ENCODE measurements around the gene TSPAN4. TPM values are rescaled to one million over a fixed set of nuclear protein-coding genes. Genes with fewer than 3 reads are reported as not detected.

Gene TSPAN4
- total and polyA plus RNA-seq, 10 of the 15 experiments (the other 5 are each of a cell fraction or from before 2014, with no cell fraction given), result 0.37 to 14.0 (median 8.5) TPM; not detected in 1

DNA sequence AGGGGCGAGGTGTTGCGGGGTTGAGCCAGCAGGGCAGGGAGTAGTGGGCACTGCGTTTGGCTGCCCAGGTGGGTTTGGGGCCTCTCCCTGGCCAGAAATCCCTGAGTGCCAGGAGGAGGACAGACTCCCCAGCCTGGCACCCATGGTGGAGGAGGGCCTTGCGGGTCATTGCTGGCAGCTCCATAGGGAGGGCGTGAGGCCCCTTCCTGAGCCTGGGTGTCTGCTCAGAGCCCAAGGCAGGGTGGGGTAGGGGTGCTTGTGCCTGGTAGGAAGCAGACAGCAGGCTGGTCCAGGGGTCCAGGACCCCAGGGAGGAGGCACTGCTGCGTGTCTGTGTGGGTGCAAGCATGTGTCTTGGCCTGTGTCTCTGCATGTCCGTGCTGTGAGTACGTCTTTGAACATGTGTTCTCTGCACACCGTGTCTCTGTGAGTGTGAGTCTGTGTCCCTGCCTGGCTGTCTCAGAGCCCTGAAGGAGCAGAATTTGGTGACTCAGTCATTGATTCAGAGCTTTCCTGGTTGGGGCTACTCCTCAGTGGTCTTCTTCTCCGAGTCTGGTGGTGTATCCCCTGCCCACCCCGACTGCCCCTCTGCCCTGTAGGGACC, 3.9 kb downstream of the TSPAN4 start:
- Histone ChIP-seq H3K4me1 (ENCODE audit: control insufficient read depth, insufficient read depth, low read length) (peaks cover 8% of the 10 kb centered on the region), H3K9ac (ENCODE audit: control insufficient read depth, insufficient read depth, low read length) (no peak overlapping the region), H2AFZ (ENCODE audit: control insufficient read depth, low read depth, low read length) (no peak overlapping the region), H4K20me1 (ENCODE audit: control insufficient read depth, insufficient read depth) (no peaks in the 10 kb centered on the region), H3K36me3 (ENCODE audit: control insufficient read depth in 2 of 2, insufficient read depth in 2 of 2, low read length in 1 of 2) (no peaks in the 10 kb centered on the region), H3K27ac (ENCODE audit: control insufficient read depth, insufficient read depth) (no peak overlapping the region), H3K9me3 (replicated peaks; ENCODE audit: control insufficient read depth, insufficient read depth, low read length) (no peaks in the 10 kb centered on the region), H3K4me3 (no peak overlapping the region), H3K79me2 (ENCODE audit: control insufficient read depth, insufficient read depth, low read length) (peaks cover 8% of the 10 kb centered on the region), H3K27me3 (replicated peaks in 1 of 2; ENCODE audit: control insufficient read depth in 2 of 2, insufficient read depth in 2 of 2, low read length in 1 of 2) (no peaks in the 10 kb centered on the region; a peak in 1 of 4 replicates), H3K4me2 (ENCODE audit: control insufficient read depth, insufficient read depth) (no peak overlapping the region)
- in situ Hi-C loops (cut with MboI) (loop anchor here (10.0 kb wide), 2 partner anchors 208 to 1008 kb away; partner anchors contain the start of gene LSP1), intact Hi-C loops (cut with micrococcal nuclease; ENCODE audit: unreplicated experiment) (no loop called here)
- BruUV-seq (replicated peaks), result no TSS peak
- WGBS (ENCODE audit: insufficient coverage, insufficient replicate concordance, low lambda C conversion rate, missing lambda C conversion rate), result 28% methylated on average over 11 of the region's 11 CpGs
- ChIA-PET RAD21 (ENCODE audit: unreplicated experiment) (interaction anchor here (1.2 to 1.4 kb wide), 3 partner anchors 14 to 204 kb away, joined by 3 read pairs; partner anchors contain the start of genes CD151 and RPLP2), SMC1A (ENCODE audit: uncharacterized antibody, unreplicated experiment) (no interaction called here), POLR2A (interaction anchor here (0.6 to 1.2 kb wide), 2 partner anchors 8 to 41 kb away, joined by 4 to 7 read pairs; no protein-coding TSS in a partner anchor), CTCF (interaction anchor here (0.6 to 3.4 kb wide), 4 partner anchors 78 to 212 kb away, joined by 3 to 23 read pairs (median 3); no protein-coding TSS in a partner anchor)
- FAIRE-seq (peak; percentile 13), ATAC-seq (no peak), DNase-seq (ENCODE audit: low read depth, low spot score) (no peak)
- no peak for TF ChIP-seq CTCF (IDR thresholded peaks at IDR 0.05 in 2 of 3, conservative IDR thresholded peaks at IDR 0.05 in 1 of 3; ENCODE audit: control insufficient read depth in 2 of 3, extremely low read depth in 1 of 3, insufficient read depth in 1 of 3, low read depth in 3 of 3, low read length in 3 of 3)
- TF ChIP-seq RFX5 (IDR thresholded peaks at IDR 0.05; ENCODE audit: low read depth, low read length), result no peak
- no peak for TF ChIP-seq IKZF2 (IDR thresholded peaks at IDR 0.05)
- TF ChIP-seq, protein P1, sequence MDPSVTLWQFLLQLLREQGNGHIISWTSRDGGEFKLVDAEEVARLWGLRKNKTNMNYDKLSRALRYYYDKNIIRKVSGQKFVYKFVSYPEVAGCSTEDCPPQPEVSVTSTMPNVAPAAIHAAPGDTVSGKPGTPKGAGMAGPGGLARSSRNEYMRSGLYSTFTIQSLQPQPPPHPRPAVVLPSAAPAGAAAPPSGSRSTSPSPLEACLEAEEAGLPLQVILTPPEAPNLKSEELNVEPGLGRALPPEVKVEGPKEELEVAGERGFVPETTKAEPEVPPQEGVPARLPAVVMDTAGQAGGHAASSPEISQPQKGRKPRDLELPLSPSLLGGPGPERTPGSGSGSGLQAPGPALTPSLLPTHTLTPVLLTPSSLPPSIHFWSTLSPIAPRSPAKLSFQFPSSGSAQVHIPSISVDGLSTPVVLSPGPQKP (IDR thresholded peaks at IDR 0.05; ENCODE audit: low read depth, low read length), result no peak
- no peak for TF ChIP-seq PRDM15 (CRISPR knock-in tag; IDR thresholded peaks at IDR 0.05)
- no peak for TF ChIP-seq SMAD5 (IDR thresholded peaks at IDR 0.05; ENCODE audit: low read depth)
- TF ChIP-seq, protein P2, sequence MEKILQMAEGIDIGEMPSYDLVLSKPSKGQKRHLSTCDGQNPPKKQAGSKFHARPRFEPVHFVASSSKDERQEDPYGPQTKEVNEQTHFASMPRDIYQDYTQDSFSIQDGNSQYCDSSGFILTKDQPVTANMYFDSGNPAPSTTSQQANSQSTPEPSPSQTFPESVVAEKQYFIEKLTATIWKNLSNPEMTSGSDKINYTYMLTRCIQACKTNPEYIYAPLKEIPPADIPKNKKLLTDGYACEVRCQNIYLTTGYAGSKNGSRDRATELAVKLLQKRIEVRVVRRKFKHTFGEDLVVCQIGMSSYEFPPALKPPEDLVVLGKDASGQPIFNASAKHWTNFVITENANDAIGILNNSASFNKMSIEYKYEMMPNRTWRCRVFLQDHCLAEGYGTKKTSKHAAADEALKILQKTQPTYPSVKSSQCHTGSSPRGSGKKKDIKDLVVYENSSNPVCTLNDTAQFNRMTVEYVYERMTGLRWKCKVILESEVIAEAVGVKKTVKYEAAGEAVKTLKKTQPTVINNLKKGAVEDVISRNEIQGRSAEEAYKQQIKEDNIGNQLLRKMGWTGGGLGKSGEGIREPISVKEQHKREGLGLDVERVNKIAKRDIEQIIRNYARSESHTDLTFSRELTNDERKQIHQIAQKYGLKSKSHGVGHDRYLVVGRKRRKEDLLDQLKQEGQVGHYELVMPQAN (conservative IDR thresholded peaks at IDR 0.05), result no peak
- TF ChIP-seq CHD4 (IDR thresholded peaks at IDR 0.05), result no peak
- no peak for TF ChIP-seq SP1 (IDR thresholded peaks at IDR 0.05; ENCODE audit: low read depth, low read length)
- no peak for TF ChIP-seq NFYA (IDR thresholded peaks at IDR 0.05; ENCODE audit: borderline replicate concordance, low read depth, low read length)
- TF ChIP-seq, protein P3, sequence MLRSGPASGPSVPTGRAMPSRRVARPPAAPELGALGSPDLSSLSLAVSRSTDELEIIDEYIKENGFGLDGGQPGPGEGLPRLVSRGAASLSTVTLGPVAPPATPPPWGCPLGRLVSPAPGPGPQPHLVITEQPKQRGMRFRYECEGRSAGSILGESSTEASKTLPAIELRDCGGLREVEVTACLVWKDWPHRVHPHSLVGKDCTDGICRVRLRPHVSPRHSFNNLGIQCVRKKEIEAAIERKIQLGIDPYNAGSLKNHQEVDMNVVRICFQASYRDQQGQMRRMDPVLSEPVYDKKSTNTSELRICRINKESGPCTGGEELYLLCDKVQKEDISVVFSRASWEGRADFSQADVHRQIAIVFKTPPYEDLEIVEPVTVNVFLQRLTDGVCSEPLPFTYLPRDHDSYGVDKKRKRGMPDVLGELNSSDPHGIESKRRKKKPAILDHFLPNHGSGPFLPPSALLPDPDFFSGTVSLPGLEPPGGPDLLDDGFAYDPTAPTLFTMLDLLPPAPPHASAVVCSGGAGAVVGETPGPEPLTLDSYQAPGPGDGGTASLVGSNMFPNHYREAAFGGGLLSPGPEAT (IDR thresholded peaks at IDR 0.05; ENCODE audit: low read depth), result no peak
- no peak for TF ChIP-seq SMC3 (IDR thresholded peaks at IDR 0.05; ENCODE audit: borderline replicate concordance, low read length)
- TF ChIP-seq POLR2A (IDR thresholded peaks at IDR 0.05; ENCODE audit: low read depth, low read length), result no peak
